Panc1 (cell line): ENCODE measurements around the gene OR6K6. TPM values are rescaled to one million over a fixed set of nuclear protein-coding genes. Genes with fewer than 3 reads are reported as not detected.

Source experiments
- ATAC-seq: fragments of 200-7000 bp; cut with Tn5 transposase; 2 replicates; pipeline ENCODE4 v1.9.1; 2020; ENCODE audit warnings: mild to moderate bottlenecking, moderate library complexity
- BruUV-seq: library from RNA; stranded (reverse); fragments of 400-500 nt; replicated peaks from 2 replicates; lab custom pipeline; 2021; lab: Mats Ljungman, UMichigan
- CTCF ChIA-PET: fragments of 300-600 bp; sonication (Branson Sonifier 250); formaldehyde crosslinking; loops from one replicate; lab custom pipeline; 2022; ENCODE audit warnings: antibody characterized with exemption; lab: Charles Lee
- POLR2A ChIA-PET: fragments of 300-600 bp; sonication (Branson Sonifier 250); formaldehyde crosslinking; loops from one replicate; lab custom pipeline; 2022; ENCODE audit warnings: antibody characterized with exemption; lab: Charles Lee
- DNase-seq: peaks from one replicate; pipeline ENCODE4 v3.0.0-alpha.2; 2010; ENCODE audit warnings: low read depth, low spot score
- H3K27ac ChIP-seq: 2 replicates; pipeline ENCODE4 v1.5.1; 2011; ENCODE audit warnings: mild to moderate bottlenecking, low read length, inconsistent platforms
- H3K27me3 ChIP-seq: fragments of 200-500 bp; sonication (Bioruptor generic); 2 replicates; pipeline ENCODE4 v1.6.0; 2014; ENCODE audit warnings: low read length, inconsistent platforms; ENCODE audit not compliant: control insufficient read depth, insufficient read depth
- H3K36me3 ChIP-seq: fragments of 200-500 bp; sonication (Bioruptor generic); 2 replicates; pipeline ENCODE4 v1.5.1; 2014; ENCODE audit warnings: inconsistent platforms, mild to moderate bottlenecking, low read length, moderate library complexity; ENCODE audit not compliant: control insufficient read depth, insufficient read depth
- H3K4me1 ChIP-seq: 2 replicates; pipeline ENCODE4 v1.5.1; 2011; ENCODE audit warnings: inconsistent platforms, mild to moderate bottlenecking, low read length, moderate library complexity; ENCODE audit not compliant: control insufficient read depth, insufficient read depth
- H3K4me3 ChIP-seq, 2 experiments: 2 replicates each; pipeline ENCODE4 v1.5.1; 2011 to 2012; ENCODE audit warnings: low read depth in 2 of 2, low read length in 2 of 2, mild to moderate bottlenecking in 2 of 2, inconsistent platforms in 1 of 2, moderate library complexity in 1 of 2
- H3K9me3 ChIP-seq: fragments of 200-500 bp; sonication (Bioruptor generic); 2 replicates; pipeline ENCODE4 v1.5.1; 2014; ENCODE audit warnings: low read depth, mild to moderate bottlenecking, inconsistent platforms, low read length, moderate library complexity; ENCODE audit not compliant: control insufficient read depth, insufficient read depth
- POLR2AphosphoS5 ChIP-seq: IDR thresholded peaks from 2 replicates; pipeline ENCODE4 v1.6.1; 2012; ENCODE audit warnings: mild to moderate bottlenecking, low read depth, low read length, moderate library complexity
- REST ChIP-seq, 2 experiments: IDR thresholded peaks; 2 replicates each; pipeline ENCODE4 v1.6.1; 2011 to 2012; ENCODE audit warnings: low read depth in 2 of 2, control low read depth in 1 of 2, low read length in 1 of 2, mild to moderate bottlenecking in 1 of 2, moderate library complexity in 1 of 2; ENCODE audit not compliant: insufficient read depth in 1 of 2
- SIN3A ChIP-seq: IDR thresholded peaks from 2 replicates; pipeline ENCODE4 v1.6.1; 2012; ENCODE audit warnings: low read depth, mild to moderate bottlenecking, low read length, moderate library complexity, borderline replicate concordance; ENCODE audit not compliant: insufficient read depth
- TCF7L2 ChIP-seq: IDR thresholded peaks from 2 replicates; pipeline ENCODE4 v1.6.1; 2011; ENCODE audit warnings: mild to moderate bottlenecking, low read depth, low read length, inconsistent platforms
- in situ Hi-C: cut with HindIII; loops from 2 replicates; pipeline ENCODE4 v1.10.0; 2016; ENCODE audit warnings: low sequenced_read_pairs, low pct_unique_long_range_greater_than_20kb
- intact Hi-C: fragments of 100-400 bp; cut with micrococcal nuclease; formaldehyde crosslinking; loops from one replicate; pipeline ENCODE4 v1.10.0; 2022; ENCODE audit not compliant: unreplicated experiment
- total RNA-seq: library from RNA; stranded (reverse); gene quantifications from one replicate; pipeline ENCODE4 v1.2.1, GENCODE V29; 2021; ENCODE audit not compliant: unreplicated experiment
- TF ChIP-seq, protein P1 (sequence below): fragments of 450-650 bp; IDR thresholded peaks from 2 replicates; pipeline ENCODE4 v1.5.1; 2017; ENCODE audit warnings: mild to moderate bottlenecking

The OR6K6 gene
- total RNA-seq, 1 experiment from 2014 or later, result not detected

DNA sequence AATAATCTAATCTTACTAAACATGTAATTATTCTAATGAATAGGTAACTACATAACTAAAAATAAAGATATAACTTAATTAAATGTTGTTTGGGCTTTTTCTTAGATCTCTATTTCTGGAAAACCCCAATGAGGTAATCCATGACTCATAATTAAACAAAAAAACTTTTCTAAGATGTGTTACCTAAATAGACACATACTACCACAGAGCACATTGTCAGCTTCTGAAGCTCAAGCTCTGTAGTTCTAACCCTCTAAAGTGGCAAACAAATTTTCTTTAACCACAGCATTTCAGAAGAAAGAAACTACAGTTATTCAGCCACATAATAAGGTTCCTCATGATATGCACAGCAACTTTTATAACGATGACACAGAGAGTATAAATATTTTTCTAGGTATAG lies 38.2 kb upstream of the OR6K6 start:
- Histone ChIP-seq H3K4me3 (no peak overlapping the region), H3K9me3 (no peaks in the 10 kb centered on the region), H3K36me3 (no peaks in the 10 kb centered on the region), H3K4me1 (no peaks in the 10 kb centered on the region), H3K27ac (no peak overlapping the region), H3K27me3 (no peaks in the 10 kb centered on the region)
- ChIA-PET POLR2A (no interaction called here), CTCF (no interaction called here)
- BruUV-seq, result no TSS peak
- intact Hi-C loops (no loop called here), in situ Hi-C loops (no loop called here)
- DNase-seq, result no peak
- TF ChIP-seq, protein P1, sequence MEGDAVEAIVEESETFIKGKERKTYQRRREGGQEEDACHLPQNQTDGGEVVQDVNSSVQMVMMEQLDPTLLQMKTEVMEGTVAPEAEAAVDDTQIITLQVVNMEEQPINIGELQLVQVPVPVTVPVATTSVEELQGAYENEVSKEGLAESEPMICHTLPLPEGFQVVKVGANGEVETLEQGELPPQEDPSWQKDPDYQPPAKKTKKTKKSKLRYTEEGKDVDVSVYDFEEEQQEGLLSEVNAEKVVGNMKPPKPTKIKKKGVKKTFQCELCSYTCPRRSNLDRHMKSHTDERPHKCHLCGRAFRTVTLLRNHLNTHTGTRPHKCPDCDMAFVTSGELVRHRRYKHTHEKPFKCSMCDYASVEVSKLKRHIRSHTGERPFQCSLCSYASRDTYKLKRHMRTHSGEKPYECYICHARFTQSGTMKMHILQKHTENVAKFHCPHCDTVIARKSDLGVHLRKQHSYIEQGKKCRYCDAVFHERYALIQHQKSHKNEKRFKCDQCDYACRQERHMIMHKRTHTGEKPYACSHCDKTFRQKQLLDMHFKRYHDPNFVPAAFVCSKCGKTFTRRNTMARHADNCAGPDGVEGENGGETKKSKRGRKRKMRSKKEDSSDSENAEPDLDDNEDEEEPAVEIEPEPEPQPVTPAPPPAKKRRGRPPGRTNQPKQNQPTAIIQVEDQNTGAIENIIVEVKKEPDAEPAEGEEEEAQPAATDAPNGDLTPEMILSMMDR, result no peak
- TF ChIP-seq SIN3A (no peak), POLR2AphosphoS5 (no peak), REST (IDR thresholded peaks at IDR 0.05; ENCODE audit: insufficient read depth in 1 of 2, low read depth in 2 of 2, low read length in 1 of 2) (no peak), TCF7L2 (no peak)
- no peak for ATAC-seq

GRCh38 chr1:158717344-158717743 lies 37.2 kb upstream of the OR6K6 start:
- intact Hi-C loops (no loop called here), in situ Hi-C loops (no loop called here)
- no peaks in the 10 kb centered on the region for H3K4me1 ChIP-seq
- ATAC-seq (no peak), DNase-seq (no peak)
- no peaks in the 10 kb centered on the region for H3K9me3 ChIP-seq
- TF ChIP-seq SIN3A (no peak), TCF7L2 (no peak), REST (IDR thresholded peaks at IDR 0.05; ENCODE audit: insufficient read depth in 1 of 2, low read depth in 2 of 2, low read length in 1 of 2) (no peak), POLR2AphosphoS5 (no peak)
- TF ChIP-seq, protein P1, result no peak
- no TSS peak for BruUV-seq
- H3K27ac ChIP-seq, result no peak overlapping the region
- H3K4me3 ChIP-seq, result no peak overlapping the region
- H3K36me3 ChIP-seq, result no peaks in the 10 kb centered on the region
- CTCF ChIA-PET, result no interaction called here
- H3K27me3 ChIP-seq, result no peaks in the 10 kb centered on the region
- POLR2A ChIA-PET, result no interaction called here
